Mesenchymal stem cell (in vitro differentiated cells and primary cell): ENCODE data around the gene BBX.

Experiments used
- DNase-seq: peaks from one replicate; pipeline ENCODE4 v3.0.0-alpha.2; 2013
- H2AFZ ChIP-seq: one replicate; pipeline ENCODE4 v1.6.1; 2013; ENCODE audit warnings: low read depth, mild to moderate bottlenecking, control low read depth, inconsistent platforms, low read length, moderate library complexity
- H2AK5ac ChIP-seq: 2 replicates; pipeline ENCODE4 v1.6.1; 2013; ENCODE audit warnings: low read length, moderate library complexity, mild to moderate bottlenecking, inconsistent platforms; ENCODE audit not compliant: severe bottlenecking
- H2BK120ac ChIP-seq: one replicate; pipeline ENCODE4 v1.6.1; 2013; ENCODE audit warnings: low read depth, mild to moderate bottlenecking, inconsistent platforms, low read length, moderate library complexity
- H2BK12ac ChIP-seq, 2 experiments: one replicate each; pipeline ENCODE4 v1.6.1; 2013; ENCODE audit warnings: inconsistent platforms in 2 of 2, low read length in 2 of 2, mild to moderate bottlenecking in 2 of 2, moderate library complexity in 2 of 2, control low read depth in 1 of 2
- H2BK15ac ChIP-seq: one replicate; pipeline ENCODE4 v1.6.1; 2013; ENCODE audit warnings: mild to moderate bottlenecking, low read depth, inconsistent platforms; ENCODE audit not compliant: poor library complexity, severe bottlenecking
- H2BK5ac ChIP-seq: 2 replicates; pipeline ENCODE4 v1.6.1; 2013; ENCODE audit warnings: low read depth, mild to moderate bottlenecking, low read length, control low read depth, inconsistent platforms; ENCODE audit not compliant: poor library complexity, severe bottlenecking
- H3K14ac ChIP-seq, 2 experiments: one replicate each; pipeline ENCODE4 v1.6.1; 2013; ENCODE audit warnings: inconsistent platforms in 2 of 2, low read length in 2 of 2, control low read depth in 1 of 2, mild to moderate bottlenecking in 1 of 2, moderate library complexity in 1 of 2
- H3K18ac ChIP-seq, 2 experiments: one replicate each; pipeline ENCODE4 v1.6.1; 2013; ENCODE audit warnings: inconsistent platforms in 2 of 2, low read length in 2 of 2, control low read depth in 1 of 2, low read depth in 1 of 2, mild to moderate bottlenecking in 1 of 2
- H3K23ac ChIP-seq, 2 experiments: one replicate each; pipeline ENCODE4 v1.6.1; 2013; ENCODE audit warnings: inconsistent platforms in 2 of 2, low read length in 2 of 2, mild to moderate bottlenecking in 2 of 2, moderate library complexity in 2 of 2, control low read depth in 1 of 2
- H3K27ac ChIP-seq: 2 replicates; pipeline ENCODE4 v1.5.1; 2013; ENCODE audit warnings: mild to moderate bottlenecking, moderate library complexity, low read length, control low read depth, inconsistent platforms; ENCODE audit not compliant: poor library complexity, severe bottlenecking
- H3K27me3 ChIP-seq, 2 experiments: 2 replicates each; pipeline versions ENCODE4 v1.6.1 to v1.7.0; 2013; ENCODE audit warnings: low read length in 2 of 2, mild to moderate bottlenecking in 2 of 2, moderate library complexity in 2 of 2, control low read depth in 1 of 2, inconsistent platforms in 1 of 2; ENCODE audit not compliant: control insufficient read depth in 1 of 2, insufficient read depth in 1 of 2
- H3K36me3 ChIP-seq, 2 experiments: 2 replicates each; pipeline versions ENCODE4 v1.6.1 to v1.7.0; 2013; ENCODE audit warnings: low read length in 2 of 2, control low read depth in 1 of 2, inconsistent platforms in 1 of 2, low read depth in 1 of 2, mild to moderate bottlenecking in 1 of 2; ENCODE audit not compliant: insufficient read depth in 2 of 2, control insufficient read depth in 1 of 2
- H3K4ac ChIP-seq, 2 experiments: one replicate each; pipeline ENCODE4 v1.6.1; 2013; ENCODE audit warnings: inconsistent platforms in 2 of 2, low read length in 2 of 2, mild to moderate bottlenecking in 2 of 2, moderate library complexity in 2 of 2, control low read depth in 1 of 2, low read depth in 1 of 2
- H3K4me1 ChIP-seq: 2 replicates; pipeline ENCODE4 v1.6.1; 2013; ENCODE audit warnings: low read depth, low read length, control low read depth; ENCODE audit not compliant: control insufficient read depth, insufficient read depth
- H3K4me2 ChIP-seq: 2 replicates; pipeline ENCODE4 v1.6.1; 2013; ENCODE audit warnings: low read length, mild to moderate bottlenecking, inconsistent platforms; ENCODE audit not compliant: poor library complexity, severe bottlenecking
- H3K4me3 ChIP-seq, 2 experiments: 2 replicates each; pipeline versions ENCODE4 v1.5.1 to v1.7.0; 2013; ENCODE audit warnings: low read length in 2 of 2, mild to moderate bottlenecking in 2 of 2, control low read depth in 1 of 2, low read depth in 1 of 2; ENCODE audit not compliant: insufficient read depth in 1 of 2
- H3K79me1 ChIP-seq: replicated peaks from 2 replicates; pipeline ENCODE4 v1.6.1; 2013; ENCODE audit warnings: mild to moderate bottlenecking, control low read depth, low read length, inconsistent platforms; ENCODE audit not compliant: poor library complexity, severe bottlenecking
- H3K9ac ChIP-seq: 2 replicates; pipeline ENCODE4 v1.7.0; 2013; ENCODE audit warnings: mild to moderate bottlenecking, low read length, moderate library complexity
- H3K9me3 ChIP-seq: 2 replicates; pipeline ENCODE4 v1.7.0; 2013; ENCODE audit warnings: mild to moderate bottlenecking, low read length; ENCODE audit not compliant: control insufficient read depth
- H4K8ac ChIP-seq: one replicate; pipeline ENCODE4 v1.6.1; 2013; ENCODE audit warnings: inconsistent platforms, mild to moderate bottlenecking, low read length, moderate library complexity
- H4K91ac ChIP-seq: one replicate; pipeline ENCODE4 v1.6.1; 2013; ENCODE audit warnings: mild to moderate bottlenecking, low read length, inconsistent platforms
- WGBS: methylation state at CpG from one replicate; pipeline ENCODE4 v1.1.7; 2013; ENCODE audit warnings: mixed read lengths; 5-methylcytosine and 5-hydroxymethylcytosine counted together

The BBX gene

GRCh38 chr3:107668416-107668815, 145.7 kb downstream of the BBX start:
- Histone ChIP-seq H3K79me1 (peaks cover 10% of the 10 kb centered on the region), H3K4ac (no peak overlapping the region), H3K4me1 (no peaks in the 10 kb centered on the region), H3K4me3 (no peak overlapping the region), H3K18ac (no peak overlapping the region), H3K27ac (no peak overlapping the region), H2BK5ac (no peak overlapping the region), H3K9ac (no peak overlapping the region), H2BK15ac (no peak overlapping the region), H3K36me3 (no peaks in the 10 kb centered on the region), H3K9me3 (no peaks in the 10 kb centered on the region), H4K91ac (no peak overlapping the region), H2AFZ (no peak overlapping the region), H2AK5ac (no peak overlapping the region), H4K8ac (no peak overlapping the region), H2BK12ac (no peak overlapping the region), H2BK120ac (no peak overlapping the region), H3K4me2 (no peak overlapping the region), H3K14ac (no peak overlapping the region), H3K27me3 (no peaks in the 10 kb centered on the region), H3K23ac (no peak overlapping the region)
- no peak for DNase-seq
- 60% methylated on average over 5 of the region's 5 CpGs for WGBS

GRCh38 chr3:107668963-107669362, 146.2 kb downstream of the BBX start:
- DNase-seq, result no peak
- no peak overlapping the region for H3K14ac ChIP-seq
- no peak overlapping the region for H3K18ac ChIP-seq
- H3K36me3 ChIP-seq, result no peaks in the 10 kb centered on the region
- no peak overlapping the region for H2BK12ac ChIP-seq
- no peaks in the 10 kb centered on the region for H3K27me3 ChIP-seq
- H2BK120ac ChIP-seq, result no peak overlapping the region
- no peak overlapping the region for H4K8ac ChIP-seq
- no peak overlapping the region for H3K27ac ChIP-seq
- H2AFZ ChIP-seq, result no peak overlapping the region
- no peak overlapping the region for H2BK5ac ChIP-seq
- no peak overlapping the region for H3K4ac ChIP-seq
- H3K4me2 ChIP-seq, result no peak overlapping the region
- H3K79me1 ChIP-seq, result peaks cover 10% of the 10 kb centered on the region
- WGBS, result 96% methylated on average over 3 of the region's 3 CpGs
- H2AK5ac ChIP-seq, result no peak overlapping the region
- peak overlapping the region; percentile 39 for H3K9ac ChIP-seq
- H2BK15ac ChIP-seq, result no peak overlapping the region
- no peak overlapping the region for H4K91ac ChIP-seq
- H3K23ac ChIP-seq, result no peak overlapping the region
- no peak overlapping the region for H3K4me3 ChIP-seq
- H3K4me1 ChIP-seq, result no peaks in the 10 kb centered on the region
- H3K9me3 ChIP-seq, result no peaks in the 10 kb centered on the region

GRCh38 chr3:107669669-107670068, 146.9 kb downstream of the BBX start:
- Histone ChIP-seq H3K4me1 (no peaks in the 10 kb centered on the region), H2BK15ac (no peak overlapping the region), H2AFZ (no peak overlapping the region), H3K27ac (no peak overlapping the region), H2BK12ac (no peak overlapping the region), H2BK5ac (no peak overlapping the region), H3K36me3 (no peaks in the 10 kb centered on the region), H4K91ac (no peak overlapping the region), H3K4me2 (no peak overlapping the region), H3K18ac (no peak overlapping the region), H3K79me1 (peaks cover 12% of the 10 kb centered on the region), H4K8ac (no peak overlapping the region), H3K9ac (peak overlapping the region; percentile 39), H3K23ac (no peak overlapping the region), H3K27me3 (no peaks in the 10 kb centered on the region), H2AK5ac (no peak overlapping the region), H3K4me3 (no peak overlapping the region), H3K4ac (no peak overlapping the region), H2BK120ac (no peak overlapping the region), H3K9me3 (no peaks in the 10 kb centered on the region), H3K14ac (no peak overlapping the region)
- no CpG with 5 or more reads among the region's 1 CpG for WGBS
- DNase-seq, result no peak

GRCh38 chr3:107670986-107671385, 148.2 kb downstream of the BBX start:
- no peak overlapping the region for H3K27ac ChIP-seq
- no peak overlapping the region for H4K91ac ChIP-seq
- H3K36me3 ChIP-seq, result no peaks in the 10 kb centered on the region
- no peak overlapping the region for H3K4ac ChIP-seq
- WGBS, result 96% methylated on average over 3 of the region's 3 CpGs
- DNase-seq, result no peak
- no peaks in the 10 kb centered on the region for H3K9me3 ChIP-seq
- H2AK5ac ChIP-seq, result no peak overlapping the region
- no peak overlapping the region for H2BK15ac ChIP-seq
- no peaks in the 10 kb centered on the region for H3K4me1 ChIP-seq
- H3K14ac ChIP-seq, result no peak overlapping the region
- H3K4me3 ChIP-seq, result no peak overlapping the region
- H3K23ac ChIP-seq, result no peak overlapping the region
- H3K27me3 ChIP-seq, result no peaks in the 10 kb centered on the region
- no peak overlapping the region for H2BK5ac ChIP-seq
- no peak overlapping the region for H4K8ac ChIP-seq
- no peak overlapping the region for H2BK120ac ChIP-seq
- H3K9ac ChIP-seq, result peak overlapping the region; percentile 15
- no peak overlapping the region for H2AFZ ChIP-seq
- no peak overlapping the region for H3K4me2 ChIP-seq
- peaks cover 9% of the 10 kb centered on the region for H3K79me1 ChIP-seq
- H3K18ac ChIP-seq, result no peak overlapping the region
- H2BK12ac ChIP-seq, result no peak overlapping the region
